Endothelial cell of umbilical vein (primary cell): ENCODE data around the gene OSBPL10.
"Not testable (repeated sequence)": the region's sequence is repeated elsewhere in the genome, so short reads cannot be mapped to it uniquely, and the experiment has no call there.

Source experiments
- CTCF ChIP-seq, 2 donors: IDR thresholded peaks; 1 replicate in 1 of 2; 2 replicates in 1 of 2; pipeline ENCODE4 v1.5.1; 2011; ENCODE audit warnings: low read length in 2 of 2, mild to moderate bottlenecking in 2 of 2, moderate library complexity in 2 of 2, control low read depth in 1 of 2, inconsistent platforms in 1 of 2, low read depth in 1 of 2; ENCODE audit not compliant: insufficient read depth in 1 of 2; ENCODE audit errors: extremely low read depth in 1 of 2
- EZH2 ChIP-seq: IDR thresholded peaks from 2 replicates; pipeline ENCODE4 v1.6.1; 2012; ENCODE audit warnings: borderline replicate concordance, low read depth, mild to moderate bottlenecking, moderate library complexity, low read length, inconsistent platforms; ENCODE audit not compliant: severe bottlenecking
- GATA2 ChIP-seq: IDR thresholded peaks from 2 replicates; pipeline ENCODE4 v1.7.0; 2011; ENCODE audit warnings: low read depth, mild to moderate bottlenecking, moderate library complexity, mixed read lengths, low read length; ENCODE audit not compliant: insufficient read length, insufficient read depth
- MAX ChIP-seq: IDR thresholded peaks from 2 replicates; pipeline ENCODE4 v1.6.1; 2011; ENCODE audit not compliant: insufficient read depth, insufficient read length
- POLR2A ChIP-seq: IDR thresholded peaks from 2 replicates; pipeline ENCODE4 v1.6.1; 2012; ENCODE audit warnings: low read depth, mild to moderate bottlenecking, control low read depth, low read length
- POLR2AphosphoS5 ChIP-seq: IDR thresholded peaks from 2 replicates; pipeline ENCODE4 v1.6.1; 2012; ENCODE audit warnings: low read depth, mild to moderate bottlenecking, control low read depth, low read length, moderate library complexity; ENCODE audit not compliant: insufficient read depth

GRCh38 chr3:31782306-31782705 lies 198.8 kb downstream of the OSBPL10 start:
- not testable (repeated sequence) for TF ChIP-seq POLR2AphosphoS5; CTCF (IDR thresholded peaks at IDR 0.05; ENCODE audit: extremely low read depth in 1 of 2, insufficient read depth in 1 of 2, low read depth in 1 of 2, low read length in 2 of 2); POLR2A; MAX; EZH2; GATA2
